COLO829 (cell line): ENCODE data around the gene ZNF358.

ENCODE experiments used
- DNase-seq: peaks from one replicate; pipeline ENCODE4 v3.0.0; 2012; ENCODE audit warnings: low spot score

Gene ZNF358

GRCh38 chr19:7520131-7521051, 4.5 kb downstream of the ZNF358 start:
- DNase-seq = no peak

DNA sequence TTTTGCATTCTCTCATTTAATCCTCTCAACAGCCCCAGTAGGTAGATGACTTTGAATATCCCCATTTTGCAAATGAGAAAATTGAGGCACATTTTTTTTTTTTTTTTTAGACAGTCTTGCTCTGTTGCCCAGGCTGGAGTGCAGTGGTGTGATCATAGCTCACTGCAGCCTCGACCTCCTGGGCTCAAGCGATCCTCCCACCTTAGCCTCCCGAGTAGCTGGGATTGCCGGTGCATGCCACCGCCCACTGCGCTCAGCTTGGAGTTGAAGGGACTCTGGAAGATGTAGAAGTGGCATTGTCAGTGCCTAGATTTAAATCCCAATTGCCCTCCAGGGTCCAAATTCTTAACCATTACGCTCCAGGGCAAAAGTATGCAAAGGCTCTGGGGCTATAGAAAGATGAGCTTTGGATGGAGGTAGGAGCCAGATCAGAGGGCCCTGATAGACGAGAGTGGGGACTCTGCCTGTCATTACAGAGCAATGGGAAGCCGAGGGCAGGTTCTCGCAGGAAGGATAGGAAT, 5.7 kb downstream of the ZNF358 start:
- DNase-seq = no peak

GRCh38 chr19:7522072-7522922, 6.4 kb downstream of the ZNF358 start, which contains the start of gene MCOLN1:
MCOLN1 (plus strand) TSS chr19:7522624; CDS start chr19:7522751, 127 bp downstream.
- peak; percentile 100 for DNase-seq

DNA sequence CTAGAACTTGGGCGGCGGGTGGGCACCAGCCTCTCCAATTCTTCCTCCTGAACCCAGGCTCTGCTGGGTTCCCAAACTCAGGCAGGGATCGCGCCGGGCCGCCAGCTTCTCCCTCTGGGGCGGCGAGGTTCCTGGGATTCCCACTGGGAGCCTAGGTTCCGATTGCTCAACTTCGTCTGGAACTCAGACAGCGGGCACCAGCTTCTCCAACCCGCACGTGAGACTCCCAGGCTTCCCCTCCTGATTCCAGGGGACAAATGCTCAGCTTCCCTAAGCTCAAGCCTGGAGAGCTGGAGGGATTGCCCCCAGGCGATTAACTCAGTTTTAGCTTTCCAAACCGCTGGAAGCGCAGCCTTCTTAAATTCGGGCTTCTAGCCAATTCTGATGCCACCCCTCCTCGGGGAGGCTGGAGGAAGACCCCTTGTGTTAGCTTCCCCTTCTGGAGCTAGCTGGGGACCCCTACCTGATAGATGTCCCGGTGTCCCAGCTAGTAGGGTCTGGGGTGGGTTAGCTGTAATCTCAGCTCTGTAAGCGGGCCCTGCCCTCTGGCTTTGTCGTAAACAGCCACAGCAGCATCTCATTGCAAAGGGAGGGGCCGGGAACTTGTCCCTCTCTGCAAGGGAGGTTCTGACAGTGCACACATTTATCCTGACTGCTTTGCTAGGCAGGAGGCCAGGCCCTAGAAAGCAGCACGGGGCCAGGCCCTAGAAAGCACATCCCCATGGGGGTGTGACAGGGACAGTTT, 7.2 kb downstream of the ZNF358 start:
- DNase-seq = no peak

DNA sequence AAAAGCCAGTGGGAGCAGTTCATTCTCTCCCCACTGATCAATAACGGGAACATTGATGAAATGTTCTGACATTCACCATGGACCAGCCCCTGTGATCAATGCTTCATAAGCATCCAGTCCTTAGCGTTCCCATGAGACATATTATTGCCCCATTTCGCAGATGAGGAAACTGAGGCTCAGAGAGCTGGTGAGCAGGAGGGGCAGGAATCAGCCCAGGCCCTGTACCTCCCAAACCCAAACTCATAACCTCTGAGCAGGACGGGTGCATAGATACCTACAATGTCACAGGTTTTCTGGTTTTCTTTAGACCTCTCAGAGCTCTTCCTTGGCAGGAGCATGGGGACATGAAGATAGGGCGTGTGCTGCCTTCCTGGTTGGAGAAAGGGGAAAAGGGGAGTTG, 8.6 kb downstream of the ZNF358 start:
- DNase-seq = no peak

DNA sequence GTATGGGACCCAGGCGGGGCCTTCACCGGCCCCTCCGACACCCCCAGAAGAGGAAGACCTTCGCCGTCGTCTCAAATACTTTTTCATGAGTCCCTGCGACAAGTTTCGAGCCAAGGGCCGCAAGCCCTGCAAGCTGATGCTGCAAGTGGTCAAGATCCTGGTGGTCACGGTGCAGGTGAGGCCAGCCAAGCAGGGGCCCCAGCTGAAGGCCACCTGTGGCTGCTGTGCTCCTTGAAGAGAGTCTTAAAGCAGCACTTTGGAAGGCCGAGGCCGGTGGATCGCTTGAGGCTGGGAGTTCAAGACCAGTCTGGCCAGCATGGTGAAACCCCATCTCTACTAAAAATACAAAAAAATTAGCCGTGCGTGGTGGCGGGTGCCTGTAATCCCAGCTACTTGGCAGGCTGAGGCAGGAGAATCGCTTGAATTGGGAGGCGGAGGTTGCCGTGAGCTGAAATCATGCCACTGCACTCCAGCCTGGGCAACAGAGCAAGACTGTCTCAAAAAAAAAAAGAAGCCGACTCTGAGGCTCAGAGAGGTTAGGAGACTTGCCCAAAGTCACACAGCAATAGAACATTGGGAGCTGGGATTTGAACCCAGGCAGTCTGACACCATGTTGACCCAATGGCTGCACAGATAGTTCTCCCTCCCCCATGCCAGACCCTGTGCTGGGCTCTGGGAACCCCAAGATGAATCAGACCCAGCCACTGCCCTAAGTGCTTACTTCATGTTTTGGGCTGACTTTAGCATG, 9.3 kb downstream of the ZNF358 start:
- no peak for DNase-seq

DNA sequence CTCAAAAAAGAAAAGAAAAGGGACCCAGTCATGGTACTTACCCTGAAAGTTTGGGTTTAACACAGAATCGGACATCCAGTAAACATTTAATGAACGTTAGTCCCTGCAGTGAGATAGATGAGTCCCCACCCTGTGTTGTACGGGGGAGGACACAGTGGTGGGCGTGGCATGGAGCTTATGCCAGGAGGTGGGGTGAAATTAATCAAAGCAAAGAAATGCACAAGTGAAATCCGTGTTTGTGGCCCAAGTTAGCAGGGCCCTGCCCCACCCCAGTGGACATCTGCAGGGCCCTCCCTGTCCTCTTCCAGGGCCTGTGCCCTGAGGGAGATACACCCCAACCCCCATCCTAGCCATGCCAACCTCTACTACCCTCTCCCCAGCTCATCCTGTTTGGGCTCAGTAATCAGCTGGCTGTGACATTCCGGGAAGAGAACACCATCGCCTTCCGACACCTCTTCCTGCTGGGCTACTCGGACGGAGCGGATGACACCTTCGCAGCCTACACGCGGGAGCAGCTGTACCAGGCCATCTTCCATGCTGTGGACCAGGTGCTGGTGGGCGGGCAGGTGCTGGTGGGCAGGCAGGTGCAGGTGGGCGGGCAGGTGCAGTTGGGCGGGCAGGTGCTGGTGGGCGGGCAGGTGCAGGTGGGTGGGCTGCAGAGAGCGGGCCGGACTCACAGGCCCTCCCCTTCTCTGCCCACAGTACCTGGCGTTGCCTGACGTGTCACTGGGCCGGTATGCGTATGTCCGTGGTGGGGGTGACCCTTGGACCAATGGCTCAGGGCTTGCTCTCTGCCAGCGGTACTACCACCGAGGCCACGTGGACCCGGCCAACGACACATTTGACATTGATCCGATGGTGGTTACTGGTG, 10.4 kb downstream of the ZNF358 start:
- DNase-seq = no peak

DNA sequence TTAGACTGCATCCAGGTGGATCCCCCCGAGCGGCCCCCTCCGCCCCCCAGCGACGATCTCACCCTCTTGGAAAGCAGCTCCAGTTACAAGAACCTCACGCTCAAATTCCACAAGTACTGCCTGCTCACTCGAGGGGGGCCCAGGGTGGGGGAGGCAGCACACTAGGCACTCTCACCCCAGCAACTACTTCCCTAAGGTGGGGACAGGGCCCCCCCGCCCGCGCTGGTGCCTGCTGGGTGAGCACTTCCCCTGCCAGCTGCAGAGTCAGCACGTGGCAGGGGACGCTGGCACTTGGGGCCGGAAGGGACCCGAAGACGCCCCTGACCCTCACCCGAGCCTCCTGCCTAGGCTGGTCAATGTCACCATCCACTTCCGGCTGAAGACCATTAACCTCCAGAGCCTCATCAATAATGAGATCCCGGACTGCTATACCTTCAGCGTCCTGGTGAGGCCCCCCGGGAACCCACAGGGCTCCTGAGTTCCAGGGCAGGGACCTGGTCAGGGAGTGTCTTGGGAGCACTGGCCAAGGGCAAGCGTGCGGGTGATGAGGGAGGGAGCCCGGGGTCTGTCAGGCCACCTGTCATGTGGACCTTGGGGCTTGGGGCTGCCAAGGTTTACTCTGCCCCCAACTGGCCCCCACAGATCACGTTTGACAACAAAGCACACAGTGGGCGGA, 11.8 kb downstream of the ZNF358 start:
- no peak for DNase-seq

GRCh38 chr19:7528192-7528519, 12.3 kb downstream of the ZNF358 start:
- DNase-seq = no peak

GRCh38 chr19:7528522-7529245, 12.8 kb downstream of the ZNF358 start:
- DNase-seq = no peak

- DNase-seq = no peak
Observed at GRCh38 chr19:7529246-7529600, 13.3 kb downstream of the ZNF358 start.

GRCh38 chr19:7529610-7530490, 13.9 kb downstream of the ZNF358 start:
- DNase-seq = no peak

DNA sequence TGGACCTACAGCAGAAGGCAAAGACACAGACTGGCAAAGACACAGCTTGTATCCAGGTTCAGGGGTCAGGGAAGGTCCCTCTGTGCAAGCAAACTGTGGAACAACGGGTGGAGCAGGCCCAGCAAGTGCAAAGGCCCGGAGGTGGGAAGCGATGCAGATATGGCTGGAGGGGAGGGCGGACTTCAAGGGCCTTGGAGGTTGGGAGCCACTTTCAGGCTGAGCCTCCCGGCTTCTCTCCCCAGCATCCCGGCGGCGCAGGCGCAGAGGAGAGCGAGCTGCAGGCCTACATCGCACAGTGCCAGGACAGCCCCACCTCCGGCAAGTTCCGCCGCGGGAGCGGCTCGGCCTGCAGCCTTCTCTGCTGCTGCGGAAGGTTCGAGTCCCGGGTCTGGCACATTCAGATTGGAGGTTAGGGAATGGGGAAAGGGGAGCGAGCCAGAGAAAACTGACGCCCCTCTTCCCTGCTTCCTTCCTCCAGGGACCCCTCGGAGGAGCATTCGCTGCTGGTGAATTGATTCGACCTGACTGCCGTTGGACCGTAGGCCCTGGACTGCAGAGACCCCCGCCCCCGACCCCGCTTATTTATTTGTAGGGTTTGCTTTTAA, 17.5 kb downstream of the ZNF358 start:
- DNase-seq = no peak

DNA sequence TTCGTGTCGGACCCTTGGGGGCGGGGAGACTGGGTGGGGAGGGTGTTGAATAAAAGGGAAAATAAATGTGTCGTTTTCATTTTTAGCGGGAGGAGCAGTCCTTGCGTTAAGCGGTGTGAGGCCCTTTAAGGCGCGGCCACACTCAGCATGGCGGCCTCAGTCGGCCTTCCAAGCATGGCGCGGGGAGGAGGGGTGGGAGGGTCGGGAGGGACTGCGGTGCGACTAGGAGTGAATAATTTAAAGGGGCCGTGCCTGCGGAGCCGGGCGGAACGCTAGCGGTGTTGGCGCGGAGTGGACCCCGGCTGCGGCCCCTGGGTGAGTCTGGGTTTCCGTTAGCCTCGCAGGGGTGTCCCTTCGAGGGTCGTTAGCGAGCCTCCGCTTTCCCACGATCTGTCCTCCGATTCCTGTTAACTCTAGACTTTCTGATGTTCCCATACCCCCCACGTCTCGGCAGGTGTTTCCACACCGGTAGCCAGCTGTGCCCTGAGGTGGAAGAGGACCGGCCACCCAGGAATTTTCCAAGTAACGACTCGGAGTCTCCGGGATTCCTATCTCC, 18.1 kb downstream of the ZNF358 start:
- peak; percentile 74 for DNase-seq

DNA sequence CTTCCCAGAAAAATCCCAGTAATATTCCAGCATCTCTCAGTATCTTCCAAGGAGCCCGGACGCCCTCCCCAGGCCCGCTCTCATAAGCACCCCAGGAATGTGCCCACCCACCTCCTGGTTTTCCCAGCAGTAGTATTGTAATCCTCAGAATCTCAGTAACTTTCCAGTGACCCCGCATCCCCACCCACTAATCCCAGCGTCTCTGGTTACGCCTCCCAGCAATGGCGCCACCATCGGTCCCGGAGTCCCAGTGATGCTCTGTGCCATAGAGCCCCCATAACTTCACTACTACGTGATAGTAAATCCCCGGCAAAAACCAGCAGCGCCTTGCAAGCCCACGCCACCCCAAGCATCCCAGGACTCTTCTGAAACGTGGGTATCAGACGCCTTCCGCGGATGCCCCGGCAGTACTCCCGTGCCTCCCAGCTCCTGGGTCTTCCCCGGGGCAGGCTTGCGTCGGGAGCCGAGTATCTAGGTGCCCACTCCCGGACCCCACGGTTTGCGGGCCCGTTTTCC, 18.7 kb downstream of the ZNF358 start:
- DNase-seq = no peak

DNA sequence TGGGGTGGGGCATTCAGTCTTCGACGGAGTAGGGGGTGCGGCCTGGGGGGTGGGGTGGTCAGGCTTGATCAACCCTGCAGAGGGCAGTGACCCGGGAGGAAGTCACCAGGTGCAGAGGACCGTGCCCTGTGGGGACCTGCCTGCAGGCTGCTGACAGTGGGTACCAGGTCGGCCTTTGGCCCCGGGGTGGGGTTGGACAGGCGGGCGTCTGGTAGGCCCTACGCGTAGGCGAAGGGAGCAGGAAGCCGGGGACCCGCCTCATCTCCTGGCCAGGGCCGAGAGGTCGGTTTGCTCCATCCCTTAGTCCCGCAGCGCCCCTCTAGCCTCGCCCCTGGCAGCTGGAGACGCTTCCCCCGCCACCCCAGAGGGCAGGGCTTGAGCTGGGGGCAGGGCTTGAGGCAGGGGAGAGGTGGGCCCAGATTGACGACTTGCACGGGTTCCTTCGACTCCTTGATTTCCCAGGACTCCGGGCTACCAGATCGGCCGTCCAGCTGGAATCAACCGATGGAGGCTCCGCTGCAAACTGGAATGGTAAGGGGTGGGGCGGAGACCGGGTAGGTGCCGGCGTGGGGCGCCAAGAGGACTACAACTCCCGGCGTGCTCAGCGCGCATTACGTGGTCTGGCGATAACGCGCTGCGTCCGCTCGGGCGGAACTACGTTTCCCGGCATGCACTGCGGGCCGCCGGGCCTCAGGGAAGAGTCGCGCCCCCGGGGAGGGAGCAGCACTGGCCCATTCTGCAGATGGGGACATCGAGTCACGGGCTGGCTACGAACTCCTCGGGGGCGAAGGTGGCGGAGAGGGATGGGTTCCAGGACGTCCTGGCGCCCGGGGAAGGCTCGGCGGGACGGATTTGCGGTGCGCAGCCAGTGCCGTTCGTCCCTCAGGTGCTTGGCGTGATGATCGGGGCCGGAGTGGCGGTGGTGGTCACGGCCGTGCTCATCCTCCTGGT, 19.4 kb downstream of the ZNF358 start, which contains the start of gene PNPLA6:
Gene PNPLA6 (plus strand): TSS at position 671 of the 951 bp plus-strand sequence. CDS start 72 bp downstream, at position 743.
- DNase-seq = peak; percentile 93
